ENCODE data around the gene AP1S1.

DNA sequence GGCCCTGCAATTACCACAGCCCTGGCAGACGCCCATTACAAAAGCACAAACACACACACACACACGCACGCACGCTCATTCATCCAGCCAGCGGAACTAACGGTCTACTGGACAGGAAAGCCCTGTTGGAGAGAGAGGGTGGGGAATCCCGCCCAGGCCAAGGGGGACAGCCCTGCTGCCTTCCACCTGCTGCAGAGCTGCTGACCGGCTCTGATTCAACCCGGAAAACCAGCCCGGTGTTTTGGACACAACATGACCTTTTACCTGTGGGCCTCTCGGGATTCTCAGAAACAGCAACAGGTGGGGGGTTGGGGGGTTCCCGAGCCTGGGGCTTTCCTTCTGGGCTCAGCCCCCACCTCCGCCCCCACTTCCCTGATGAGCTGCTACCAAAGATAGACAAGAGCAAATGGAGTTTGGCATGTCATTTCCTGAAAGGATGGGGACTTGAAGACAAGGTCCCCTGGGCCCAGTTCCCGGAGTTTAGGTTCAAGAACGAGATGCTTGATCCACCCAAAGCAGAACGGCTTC is 45.9 kb upstream of the AP1S1 start:
- TF ChIP-seq, protein P1, sequence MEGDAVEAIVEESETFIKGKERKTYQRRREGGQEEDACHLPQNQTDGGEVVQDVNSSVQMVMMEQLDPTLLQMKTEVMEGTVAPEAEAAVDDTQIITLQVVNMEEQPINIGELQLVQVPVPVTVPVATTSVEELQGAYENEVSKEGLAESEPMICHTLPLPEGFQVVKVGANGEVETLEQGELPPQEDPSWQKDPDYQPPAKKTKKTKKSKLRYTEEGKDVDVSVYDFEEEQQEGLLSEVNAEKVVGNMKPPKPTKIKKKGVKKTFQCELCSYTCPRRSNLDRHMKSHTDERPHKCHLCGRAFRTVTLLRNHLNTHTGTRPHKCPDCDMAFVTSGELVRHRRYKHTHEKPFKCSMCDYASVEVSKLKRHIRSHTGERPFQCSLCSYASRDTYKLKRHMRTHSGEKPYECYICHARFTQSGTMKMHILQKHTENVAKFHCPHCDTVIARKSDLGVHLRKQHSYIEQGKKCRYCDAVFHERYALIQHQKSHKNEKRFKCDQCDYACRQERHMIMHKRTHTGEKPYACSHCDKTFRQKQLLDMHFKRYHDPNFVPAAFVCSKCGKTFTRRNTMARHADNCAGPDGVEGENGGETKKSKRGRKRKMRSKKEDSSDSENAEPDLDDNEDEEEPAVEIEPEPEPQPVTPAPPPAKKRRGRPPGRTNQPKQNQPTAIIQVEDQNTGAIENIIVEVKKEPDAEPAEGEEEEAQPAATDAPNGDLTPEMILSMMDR (IDR thresholded peaks at IDR 0.05; ENCODE audit: low read length), result no peak
- TF ChIP-seq EZH2phosphoT487 (IDR thresholded peaks at IDR 0.05; ENCODE audit: low read length) (no peak), EZH2 (optimal IDR thresholded peaks at IDR 0.05; ENCODE audit: low read depth, low read length) (no peak)
